ENCODE data around the gene TIAM2. TPM values are rescaled to one million over a fixed set of nuclear protein-coding genes. Genes with fewer than 3 reads are reported as not detected.

Gene TIAM2
- total and polyA plus RNA-seq, 10 of the 15 experiments (the other 5 are each of a cell fraction or from before 2014, with no cell fraction given) = 1.1 to 10.5 (median 2.3) TPM

GRCh38 chr6:155031091-155031490 is 36.0 kb downstream of the TIAM2 start:
- ChIA-PET RAD21 (ENCODE audit: unreplicated experiment) (no interaction called here), SMC1A (ENCODE audit: uncharacterized antibody, unreplicated experiment) (no interaction called here), POLR2A (no interaction called here), CTCF (interaction anchor here (1.6 kb wide), 1 partner anchor 356 kb away, joined by 3 read pairs; no protein-coding TSS in a partner anchor)
- 33% methylated on average over 1 of the region's 1 CpG for WGBS (ENCODE audit: insufficient coverage, insufficient replicate concordance, low lambda C conversion rate, missing lambda C conversion rate)
- Histone ChIP-seq H3K79me2 (ENCODE audit: control insufficient read depth, insufficient read depth, low read length) (no peaks in the 10 kb centered on the region), H3K27ac (ENCODE audit: control insufficient read depth, insufficient read depth) (no peak overlapping the region), H3K9me3 (replicated peaks; ENCODE audit: control insufficient read depth, insufficient read depth, low read length) (no peaks in the 10 kb centered on the region), H4K20me1 (ENCODE audit: control insufficient read depth, insufficient read depth) (no peaks in the 10 kb centered on the region), H3K9ac (ENCODE audit: control insufficient read depth, insufficient read depth, low read length) (no peak overlapping the region), H3K4me1 (ENCODE audit: control insufficient read depth, insufficient read depth, low read length) (no peaks in the 10 kb centered on the region), H2AFZ (ENCODE audit: control insufficient read depth, low read depth, low read length) (no peak overlapping the region), H3K4me3 (no peak overlapping the region), H3K4me2 (ENCODE audit: control insufficient read depth, insufficient read depth) (no peak overlapping the region), H3K27me3 (replicated peaks in 1 of 2; ENCODE audit: control insufficient read depth in 2 of 2, insufficient read depth in 2 of 2, low read length in 1 of 2) (0 out of 4 replicates have a peak, but pooled peaks cover 0 to 1% of the 10 kb centered on the region in 2 experiments), H3K36me3 (ENCODE audit: control insufficient read depth in 2 of 2, insufficient read depth in 2 of 2, low read length in 1 of 2) (no peaks in the 10 kb centered on the region)
- intact Hi-C loops (cut with micrococcal nuclease; ENCODE audit: unreplicated experiment) = no loop called here
- DNase-seq (ENCODE audit: low read depth, low spot score) (no peak), FAIRE-seq (no peak), ATAC-seq (no peak)
- BruUV-seq (replicated peaks) = no TSS peak
- TF ChIP-seq CREM (IDR thresholded peaks at IDR 0.05; ENCODE audit: low read depth) = no peak
- TF ChIP-seq FOXK2 (IDR thresholded peaks at IDR 0.05) = no peak
- no peak for TF ChIP-seq CHD2 (IDR thresholded peaks at IDR 0.05; ENCODE audit: borderline replicate concordance, low read depth, low read length)
- TF ChIP-seq TCF3 (IDR thresholded peaks at IDR 0.05; ENCODE audit: borderline replicate concordance, insufficient read depth, low read depth, low read length) = no peak
- TF ChIP-seq, protein P1, sequence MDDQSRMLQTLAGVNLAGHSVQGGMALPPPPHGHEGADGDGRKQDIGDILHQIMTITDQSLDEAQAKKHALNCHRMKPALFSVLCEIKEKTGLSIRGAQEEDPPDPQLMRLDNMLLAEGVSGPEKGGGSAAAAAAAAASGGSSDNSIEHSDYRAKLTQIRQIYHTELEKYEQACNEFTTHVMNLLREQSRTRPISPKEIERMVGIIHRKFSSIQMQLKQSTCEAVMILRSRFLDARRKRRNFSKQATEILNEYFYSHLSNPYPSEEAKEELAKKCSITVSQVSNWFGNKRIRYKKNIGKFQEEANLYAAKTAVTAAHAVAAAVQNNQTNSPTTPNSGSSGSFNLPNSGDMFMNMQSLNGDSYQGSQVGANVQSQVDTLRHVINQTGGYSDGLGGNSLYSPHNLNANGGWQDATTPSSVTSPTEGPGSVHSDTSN (IDR thresholded peaks at IDR 0.05; ENCODE audit: insufficient replicate concordance, low read depth, low read length) = no peak
- TF ChIP-seq JUNB (IDR thresholded peaks at IDR 0.05) = 0 out of 2 replicates have a peak, but pooled peaks have one; percentile 15
- TF ChIP-seq MTA3 (IDR thresholded peaks at IDR 0.05; ENCODE audit: borderline replicate concordance, low read length) = no peak
- no peak for TF ChIP-seq RFX5 (IDR thresholded peaks at IDR 0.05; ENCODE audit: low read depth, low read length)
- in situ Hi-C loops (cut with MboI) = no loop called here

Measured in GM12878 (cell line).